Measurements from ENCODE around the gene CACNB1. TPM values are rescaled to one million over a fixed set of nuclear protein-coding genes. Genes with fewer than 3 reads are reported as not detected.
"Not testable (repeated sequence)": the region's sequence is repeated elsewhere in the genome, so short reads cannot be mapped to it uniquely, and the experiment has no call there.

Gene CACNB1
- total RNA-seq, 1 experiment from 2014 or later: 4.3 TPM

DNA sequence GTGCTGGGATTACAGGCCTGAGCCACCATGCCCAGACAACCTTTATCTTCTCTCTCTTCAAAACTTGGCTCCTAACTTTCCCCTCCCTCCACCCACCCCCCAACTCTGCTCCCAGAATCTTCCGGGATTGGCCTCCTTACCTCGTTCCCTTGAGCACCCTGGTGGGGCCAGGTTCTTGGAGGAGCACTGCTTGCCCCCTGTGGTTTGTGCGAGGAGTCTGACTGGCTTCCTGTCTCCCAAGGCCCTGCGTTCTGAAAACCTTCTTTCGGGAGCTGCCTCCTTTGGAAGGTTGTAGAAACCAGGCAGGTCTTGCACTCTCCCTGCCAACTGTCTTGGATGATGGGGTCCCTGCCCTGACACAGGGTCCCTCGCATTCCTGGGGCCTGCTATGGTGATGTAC is 65.9 kb downstream of the CACNB1 start:
- Histone ChIP-seq H3K79me2 (ENCODE audit: low read length) (no peaks in the 10 kb centered on the region), H3K36me3 (ENCODE audit: low read depth, low read length) (no peaks in the 10 kb centered on the region), H3K4me3 (ENCODE audit: low read length) (no peak overlapping the region), H2AFZ (ENCODE audit: low read length) (no peak overlapping the region), H3K9me3 (ENCODE audit: low read length) (no peaks in the 10 kb centered on the region), H3K9me2 (replicated peaks; ENCODE audit: low read length) (no peaks in the 10 kb centered on the region), H3K27ac (ENCODE audit: low read length) (no peak overlapping the region), H3K4me2 (ENCODE audit: low read length) (no peak overlapping the region), H3F3A (ENCODE audit: low read length, unreplicated experiment) (no peaks in the 10 kb centered on the region), H3K27me3 (ENCODE audit: low read length) (no peaks in the 10 kb centered on the region), H3K9ac (ENCODE audit: low read length) (no peak overlapping the region), H4K20me1 (ENCODE audit: low read length) (no peaks in the 10 kb centered on the region), H3K4me1 (ENCODE audit: insufficient read depth, low read length) (no peaks in the 10 kb centered on the region)
- intact Hi-C loops (cut with micrococcal nuclease): no loop called here
- CTCF ChIA-PET: no interaction called here
- no peak for TF ChIP-seq EZH2phosphoT487 (IDR thresholded peaks at IDR 0.05; ENCODE audit: borderline replicate concordance, low read length)
- no peak for TF ChIP-seq EZH2 (IDR thresholded peaks at IDR 0.05; ENCODE audit: low read length, unreplicated experiment)
- TF ChIP-seq, protein P1, sequence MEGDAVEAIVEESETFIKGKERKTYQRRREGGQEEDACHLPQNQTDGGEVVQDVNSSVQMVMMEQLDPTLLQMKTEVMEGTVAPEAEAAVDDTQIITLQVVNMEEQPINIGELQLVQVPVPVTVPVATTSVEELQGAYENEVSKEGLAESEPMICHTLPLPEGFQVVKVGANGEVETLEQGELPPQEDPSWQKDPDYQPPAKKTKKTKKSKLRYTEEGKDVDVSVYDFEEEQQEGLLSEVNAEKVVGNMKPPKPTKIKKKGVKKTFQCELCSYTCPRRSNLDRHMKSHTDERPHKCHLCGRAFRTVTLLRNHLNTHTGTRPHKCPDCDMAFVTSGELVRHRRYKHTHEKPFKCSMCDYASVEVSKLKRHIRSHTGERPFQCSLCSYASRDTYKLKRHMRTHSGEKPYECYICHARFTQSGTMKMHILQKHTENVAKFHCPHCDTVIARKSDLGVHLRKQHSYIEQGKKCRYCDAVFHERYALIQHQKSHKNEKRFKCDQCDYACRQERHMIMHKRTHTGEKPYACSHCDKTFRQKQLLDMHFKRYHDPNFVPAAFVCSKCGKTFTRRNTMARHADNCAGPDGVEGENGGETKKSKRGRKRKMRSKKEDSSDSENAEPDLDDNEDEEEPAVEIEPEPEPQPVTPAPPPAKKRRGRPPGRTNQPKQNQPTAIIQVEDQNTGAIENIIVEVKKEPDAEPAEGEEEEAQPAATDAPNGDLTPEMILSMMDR (conservative IDR thresholded peaks at IDR 0.05; ENCODE audit: low read depth, low read length): no peak
- POLR2A ChIA-PET (ENCODE audit: unreplicated experiment): no interaction called here
- BruUV-seq (replicated peaks): no TSS peak
- no peak for ATAC-seq
- no peak for DNase-seq

DNA sequence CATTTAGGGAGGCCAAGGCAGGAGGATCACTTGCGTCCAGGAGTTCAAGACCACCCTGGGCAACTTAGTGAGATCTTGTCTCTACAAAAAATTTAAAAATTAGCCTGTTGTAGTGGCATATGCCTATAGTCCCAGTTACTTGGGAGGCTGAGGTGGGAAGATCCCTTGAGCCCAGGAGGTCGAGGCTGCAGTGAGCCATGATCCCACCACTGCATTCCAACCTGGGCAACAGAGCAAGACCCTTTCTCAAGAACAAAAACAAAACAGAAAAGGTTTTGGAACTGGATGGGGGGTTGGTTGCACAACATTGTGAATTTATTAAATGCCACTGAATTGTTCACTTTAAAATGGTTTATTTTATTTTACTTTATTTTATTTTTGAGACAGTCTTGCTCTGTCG is 67.3 kb downstream of the CACNB1 start:
- Histone ChIP-seq H3K27me3 (ENCODE audit: low read length) (no peaks in the 10 kb centered on the region), H3K4me2 (ENCODE audit: low read length) (no peak overlapping the region), H3K9me3 (ENCODE audit: low read length) (no peaks in the 10 kb centered on the region), H3F3A (ENCODE audit: low read length, unreplicated experiment) (no peaks in the 10 kb centered on the region), H3K36me3 (ENCODE audit: low read depth, low read length) (no peaks in the 10 kb centered on the region), H3K4me1 (ENCODE audit: insufficient read depth, low read length) (no peaks in the 10 kb centered on the region), H3K27ac (ENCODE audit: low read length) (no peak overlapping the region), H3K4me3 (ENCODE audit: low read length) (no peak overlapping the region), H3K9ac (ENCODE audit: low read length) (no peak overlapping the region), H3K9me2 (replicated peaks; ENCODE audit: low read length) (no peaks in the 10 kb centered on the region), H4K20me1 (ENCODE audit: low read length) (no peaks in the 10 kb centered on the region), H3K79me2 (ENCODE audit: low read length) (no peaks in the 10 kb centered on the region), H2AFZ (ENCODE audit: low read length) (no peak overlapping the region)
- CTCF ChIA-PET: no interaction called here
- no peak for DNase-seq
- POLR2A ChIA-PET (ENCODE audit: unreplicated experiment): no interaction called here
- intact Hi-C loops (cut with micrococcal nuclease): no loop called here
- TF ChIP-seq EZH2phosphoT487 (IDR thresholded peaks at IDR 0.05; ENCODE audit: borderline replicate concordance, low read length): no peak
- TF ChIP-seq, protein P1 (conservative IDR thresholded peaks at IDR 0.05; ENCODE audit: low read depth, low read length): no peak
- TF ChIP-seq EZH2 (IDR thresholded peaks at IDR 0.05; ENCODE audit: low read length, unreplicated experiment): no peak
- no peak for ATAC-seq
- BruUV-seq (replicated peaks): no TSS peak

DNA sequence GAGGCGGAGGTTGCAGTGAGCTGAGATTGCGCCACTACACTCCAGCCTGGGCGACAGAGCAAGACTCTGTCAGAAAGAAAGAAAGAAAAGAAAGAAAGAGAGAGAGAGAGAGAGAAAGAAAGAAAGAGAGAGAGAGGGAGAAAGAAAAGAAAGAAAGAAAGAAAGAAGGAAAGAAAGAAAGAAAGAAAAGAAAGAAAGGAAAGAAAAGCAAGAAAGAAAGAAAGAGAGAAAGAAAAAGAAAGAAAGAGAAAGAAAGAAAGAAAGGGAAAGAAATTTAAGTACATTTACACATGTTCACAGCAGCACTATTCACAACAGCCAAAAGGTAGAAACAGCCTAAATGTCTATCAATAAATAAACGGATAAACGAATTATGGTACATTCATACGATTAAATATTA is 67.9 kb downstream of the CACNB1 start:
- H3F3A ChIP-seq (ENCODE audit: low read length, unreplicated experiment); H4K20me1 ChIP-seq (ENCODE audit: low read length); H3K9me2 ChIP-seq (replicated peaks; ENCODE audit: low read length); DNase-seq; intact Hi-C loops (cut with micrococcal nuclease); H3K27ac ChIP-seq (ENCODE audit: low read length); H3K4me1 ChIP-seq (ENCODE audit: insufficient read depth, low read length); ATAC-seq; BruUV-seq (replicated peaks); H3K9me3 ChIP-seq (ENCODE audit: low read length); H3K79me2 ChIP-seq (ENCODE audit: low read length); H3K9ac ChIP-seq (ENCODE audit: low read length); H3K27me3 ChIP-seq (ENCODE audit: low read length); H3K4me2 ChIP-seq (ENCODE audit: low read length); CTCF ChIA-PET; H3K4me3 ChIP-seq (ENCODE audit: low read length); POLR2A ChIA-PET (ENCODE audit: unreplicated experiment); H3K36me3 ChIP-seq (ENCODE audit: low read depth, low read length); H2AFZ ChIP-seq (ENCODE audit: low read length): not testable (repeated sequence)

Measured in PC-3 (cell line).